Spleen (tissue), 11 donors: ENCODE data around the gene SKIC2. TPM values are rescaled to one million over a fixed set of nuclear protein-coding genes. Genes with fewer than 3 reads are reported as not detected.
A peak's percentile ranks its signal among the peaks of the same experiment; 100 is the strongest.

Experiments used
- DNase-seq: peaks from one replicate; pipeline ENCODE4 v3.0.0-alpha.2; 2020
- H3K27ac ChIP-seq, 8 donors: fragments of 200-600 bp; sonication (generic) in 7 of 8; 1 replicate in 4 of 8; 2 replicates in 4 of 8; pipeline versions ENCODE4 v1.5.0 to v1.8.0; 2016 to 2021; ENCODE audit warnings: inconsistent platforms in 4 of 8, mild to moderate bottlenecking in 4 of 8, moderate library complexity in 1 of 8
- H3K27me3 ChIP-seq, 7 donors: fragments of 200-600 bp; sonication (generic) in 6 of 7; replicated peaks in 1 of 7; 1 replicate in 4 of 7; 2 replicates in 3 of 7; pipeline versions ENCODE4 v1.5.0 to v1.8.0; 2016 to 2021; ENCODE audit warnings: inconsistent platforms in 3 of 7, mild to moderate bottlenecking in 1 of 7
- H3K36me3 ChIP-seq, 6 donors: fragments of 200-600 bp; sonication (generic) in 5 of 6; 1 replicate in 4 of 6; 2 replicates in 2 of 6; pipeline versions ENCODE4 v1.5.0 to v1.8.0; 2016 to 2021; ENCODE audit warnings: inconsistent platforms in 2 of 6
- H3K4me1 ChIP-seq, 6 donors: fragments of 200-600 bp; sonication (generic) in 5 of 6; 1 replicate in 3 of 6; 2 replicates in 3 of 6; pipeline versions ENCODE4 v1.5.0 to v1.8.0; 2016 to 2021; ENCODE audit warnings: inconsistent platforms in 3 of 6
- H3K4me3 ChIP-seq, 8 donors: fragments of 200-600 bp; sonication (generic) in 7 of 8; 1 replicate in 4 of 8; 2 replicates in 4 of 8; pipeline versions ENCODE4 v1.5.0 to v1.8.0; 2016 to 2021; ENCODE audit warnings: inconsistent platforms in 4 of 8, mild to moderate bottlenecking in 4 of 8, moderate library complexity in 2 of 8
- H3K9me3 ChIP-seq, 8 donors: fragments of 200-600 bp; sonication (generic) in 7 of 8; 1 replicate in 4 of 8; 2 replicates in 4 of 8; pipeline versions ENCODE4 v1.5.0 to v1.8.0; 2016 to 2021; ENCODE audit warnings: inconsistent platforms in 4 of 8
- CTCF ChIP-seq, 11 experiments: fragments of 200-600 bp in 7 of 11; fragments of 450-650 bp in 4 of 11; sonication (generic) in 4 of 11; IDR thresholded peaks in 8 of 11; conservative IDR thresholded peaks in 3 of 11; 1 replicate in 7 of 11; 2 replicates in 4 of 11; pipeline versions ENCODE4 v1.4.0 to v1.8.0; 2016 to 2021; ENCODE audit warnings: antibody characterized with exemption in 11 of 11, inconsistent platforms in 4 of 11, mild to moderate bottlenecking in 1 of 11
- POLR2A ChIP-seq, 3 donors: fragments of 450-650 bp; IDR thresholded peaks; one replicate each; pipeline ENCODE4 v1.5.1; 2017; ENCODE audit warnings: antibody characterized with exemption in 3 of 3, mild to moderate bottlenecking in 1 of 3
- POLR2AphosphoS5 ChIP-seq, 3 donors: sonication (generic); formaldehyde crosslinking; IDR thresholded peaks; one replicate each; pipeline ENCODE4 v1.5.1; 2017; ENCODE audit warnings: antibody characterized with exemption in 3 of 3
- WGBS, 5 donors: extraction: QIAGEN DNeasy Blood & Tissue Kit in 3 of 5; methylation state at CpG; one replicate each; pipeline versions ENCODE4 v1.1.5 to v1.1.7; 2013 to 2018; 5-methylcytosine and 5-hydroxymethylcytosine counted together
- intact Hi-C: fragments of 100-400 bp; cut with DNase I; formaldehyde crosslinking; loops from one replicate; pipeline ENCODE4 v1.15.0; 2023; ENCODE audit warnings: low total_unique reads
- polyA plus RNA-seq, 3 donors: library from polyadenylated mRNA; stranded (reverse); fragments of 200-250 nt; gene quantifications; one replicate each; pipeline ENCODE4 v1.2.1, GENCODE V29; 2013
- total RNA-seq, 7 donors: library from RNA; depleted of rRNA in 3 of 7; stranded (reverse); fragments of >200 nt in 3 of 7; fragmentation: NEBNext Ultra II Directional in 4 of 7; extraction: Animal tissue kit (Norgen Biotek cat#: 25700) in 4 of 7; gene quantifications; one replicate each; pipeline versions ENCODE4 v1.1.0 to v1.2.1, GENCODE V29; 2016 to 2021
- donor health status: healthy with polysubstance abuse.
- donor health status: DM: no; HTN: no; CAD: no; lungs with moderate emphysema.
- donor health status: DM: no; HTN: no; CAD: no.
- donor health status: Bipolar disorder and iron deficiency.
- donor health status: healthy.
- donor health status: DM: no; HTN: no; CAD: no.
- donor health status: DM: yes; HTN: yes; CAD: no.

SKIC2 gene
- total and polyA plus RNA-seq, 10 donors: 52.1 to 107 (median 85.2) TPM

DNA sequence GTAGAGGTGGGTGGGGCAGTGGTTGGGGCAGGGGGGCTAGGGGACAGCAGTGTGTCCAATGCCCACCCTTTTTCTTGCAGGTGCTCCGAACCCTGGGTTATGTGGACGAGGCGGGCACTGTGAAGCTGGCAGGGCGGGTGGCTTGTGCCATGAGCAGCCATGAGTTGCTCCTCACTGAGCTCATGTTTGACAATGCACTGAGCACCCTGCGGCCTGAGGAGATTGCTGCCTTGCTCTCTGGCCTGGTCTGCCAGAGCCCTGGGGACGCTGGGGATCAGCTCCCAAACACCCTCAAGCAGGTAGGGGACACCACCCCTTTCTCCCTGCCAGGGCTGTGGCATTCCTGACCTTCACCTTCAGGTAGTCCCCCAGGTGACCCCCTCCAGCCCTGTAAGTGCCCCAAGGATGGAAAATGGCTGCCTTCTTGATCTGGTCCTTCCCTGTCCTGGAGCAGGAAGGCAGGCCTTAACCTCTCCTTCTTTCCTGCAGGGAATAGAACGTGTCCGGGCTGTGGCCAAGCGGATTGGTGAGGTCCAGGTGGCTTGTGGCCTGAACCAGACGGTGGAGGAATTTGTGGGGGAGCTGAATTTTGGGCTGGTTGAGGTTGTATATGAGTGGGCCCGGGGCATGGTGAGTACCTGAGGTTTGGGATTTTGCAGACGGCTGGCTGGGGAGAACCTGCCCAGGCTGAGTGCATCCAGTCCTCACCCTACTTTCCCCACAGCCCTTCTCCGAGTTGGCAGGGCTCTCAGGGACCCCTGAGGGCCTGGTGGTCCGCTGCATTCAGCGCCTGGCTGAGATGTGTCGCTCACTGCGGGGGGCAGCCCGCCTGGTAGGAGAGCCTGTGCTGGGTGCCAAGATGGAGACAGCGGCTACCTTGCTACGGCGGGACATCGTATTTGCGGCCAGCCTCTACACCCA, 10.1 kb downstream of the SKIC2 start:
- intact Hi-C loops: no loop called here
- no peak overlapping the region for H3K27ac ChIP-seq
- TF ChIP-seq CTCF (IDR thresholded peaks at IDR 0.05 in 8 of 11, conservative IDR thresholded peaks at IDR 0.05 in 3 of 11) (no peak), POLR2AphosphoS5 (IDR thresholded peaks at IDR 0.05) (peak in 1 of 3 donors; percentile 17)
- peak; percentile 72 for DNase-seq
- peaks cover 3 to 73% (median 64%) of the 10 kb centered on the region in 6 donors for H3K36me3 ChIP-seq
- H3K4me1 ChIP-seq: peaks cover 21 to 49% (median 34%) of the 10 kb centered on the region in 6 donors
- no peaks in the 10 kb centered on the region for H3K9me3 ChIP-seq
- no peak overlapping the region for H3K4me3 ChIP-seq
- 88 to 94% (median 92%) methylated on average over 20 to 23 of the region's 23 CpGs for WGBS, 5 donors
- no peaks in the 10 kb centered on the region for H3K27me3 ChIP-seq

- H3K9me3 ChIP-seq: no peaks in the 10 kb centered on the region
- 79 to 86% (median 83%) methylated on average over 17 of the region's 17 CpGs for WGBS, 5 donors
- DNase-seq: peak; percentile 73
- TF ChIP-seq CTCF (IDR thresholded peaks at IDR 0.05 in 8 of 11, conservative IDR thresholded peaks at IDR 0.05 in 3 of 11): no peak
- peak in 1 of 3 donors; percentile 5 for TF ChIP-seq POLR2AphosphoS5 (IDR thresholded peaks at IDR 0.05)
- TF ChIP-seq POLR2A (IDR thresholded peaks at IDR 0.05): no peak
- peaks cover 0 to 71% (median 55%) of the 10 kb centered on the region in 6 donors for H3K36me3 ChIP-seq
- H3K27ac ChIP-seq: peak overlapping the region in 5 of 8 donors; percentile 95 to 99 (median 97)
- intact Hi-C loops: no loop called here
- peak overlapping the region in 1 of 8 donors; percentile 93 for H3K4me3 ChIP-seq
- no peaks in the 10 kb centered on the region for H3K27me3 ChIP-seq
- peaks cover 21 to 58% (median 36%) of the 10 kb centered on the region in 6 donors for H3K4me1 ChIP-seq
These were observed 11.0 kb downstream of the SKIC2 start for GRCh38 chr6:31969712-31970603.

DNA sequence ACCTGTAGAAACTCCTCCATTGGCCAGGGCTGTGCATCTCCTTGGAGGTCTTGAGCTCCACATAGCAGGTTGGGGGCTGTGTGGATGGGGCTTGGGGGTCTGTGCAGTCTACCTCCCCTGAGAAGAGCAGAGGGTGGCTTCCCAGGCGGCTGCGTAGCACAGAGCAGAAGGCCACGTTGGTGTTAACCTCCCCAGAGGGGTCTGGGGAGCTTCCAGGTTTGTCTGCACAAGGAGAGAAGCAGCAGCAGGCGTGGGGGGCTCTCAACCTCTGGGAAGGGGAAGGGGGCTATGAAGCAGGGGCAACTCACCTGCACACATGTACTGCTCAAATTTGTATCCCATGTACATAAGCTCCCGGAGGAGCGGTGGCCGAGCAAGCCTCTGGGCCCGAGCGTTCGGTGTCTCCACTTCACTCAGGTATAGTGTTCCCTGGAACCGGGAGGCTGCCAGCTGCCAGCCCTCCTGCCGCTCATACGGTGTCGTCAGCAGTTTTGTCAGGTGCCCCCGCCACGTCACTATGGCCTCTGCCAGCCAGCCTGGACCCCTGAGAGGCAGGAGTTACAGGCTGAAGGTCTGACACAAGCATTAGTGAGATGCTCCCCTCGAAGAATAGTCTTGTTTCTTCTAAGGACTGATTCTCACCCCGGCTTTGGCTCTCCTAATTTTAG, 11.8 kb downstream of the SKIC2 start:
- H3K4me3 ChIP-seq: peak overlapping the region in 7 of 8 donors; percentile 60 to 93 (median 77)
- peak; percentile 84 for DNase-seq

More for the DNA sequence above, 11.8 kb downstream of the SKIC2 start:
- H3K36me3 ChIP-seq: peaks cover 0 to 71% (median 48%) of the 10 kb centered on the region in 6 donors
- H3K9me3 ChIP-seq: no peaks in the 10 kb centered on the region
- TF ChIP-seq POLR2A (IDR thresholded peaks at IDR 0.05) (no peak), POLR2AphosphoS5 (IDR thresholded peaks at IDR 0.05) (peak in 2 of 3 donors; percentile 3 to 62), CTCF (IDR thresholded peaks at IDR 0.05 in 8 of 11, conservative IDR thresholded peaks at IDR 0.05 in 3 of 11) (no peak)
- H3K27me3 ChIP-seq: no peaks in the 10 kb centered on the region
- intact Hi-C loops: no loop called here
- WGBS, 5 donors: 77 to 88% (median 82%) methylated on average over 16 to 18 of the region's 18 CpGs
- peaks cover 21 to 62% (median 36%) of the 10 kb centered on the region in 6 donors for H3K4me1 ChIP-seq
- peak overlapping the region; percentile 91 to 99 (median 98) for H3K27ac ChIP-seq
